PC-3 (cell line): ENCODE data around the gene FOXJ3. TPM values are rescaled to one million over a fixed set of nuclear protein-coding genes. Genes with fewer than 3 reads are reported as not detected.

Experiments
- ATAC-seq: fragments of 200-7000 bp; cut with Tn5 transposase; 2 replicates; pipeline ENCODE4 v1.9.1; 2020; ENCODE audit warnings: mild to moderate bottlenecking, moderate library complexity
- BruUV-seq: library from RNA; stranded (reverse); fragments of 400-500 nt; replicated peaks from 2 replicates; lab custom pipeline; 2021; lab: Mats Ljungman, UMichigan
- CTCF ChIA-PET: fragments of 300-600 bp; sonication (Branson Sonifier 250); formaldehyde crosslinking; loops from one replicate; lab custom pipeline; 2022; ENCODE audit warnings: antibody characterized with exemption; lab: Charles Lee
- POLR2A ChIA-PET: fragments of 300-600 bp; sonication (Branson Sonifier 250); formaldehyde crosslinking; loops from one replicate; lab custom pipeline; 2022; ENCODE audit warnings: antibody characterized with exemption; ENCODE audit not compliant: unreplicated experiment; lab: Charles Lee
- DNase-seq: peaks from one replicate; pipeline ENCODE4 v3.0.0-alpha.2; 2015
- H2AFZ ChIP-seq: fragments of 300-600 bp; sonication (generic); 2 replicates; pipeline ENCODE4 v1.6.0; 2016; ENCODE audit warnings: antibody characterized with exemption, low read length
- H3F3A ChIP-seq: fragments of 300-600 bp; sonication (generic); one replicate; pipeline ENCODE4 v1.6.0; 2017; ENCODE audit warnings: antibody characterized with exemption, low read length, control low read depth, mild to moderate bottlenecking; ENCODE audit not compliant: unreplicated experiment
- H3K27ac ChIP-seq: fragments of 300-600 bp; sonication (generic); 2 replicates; pipeline ENCODE4 v1.5.1; 2016; ENCODE audit warnings: mild to moderate bottlenecking, low read length
- H3K27me3 ChIP-seq: fragments of 300-600 bp; sonication (generic); 2 replicates; pipeline ENCODE4 v1.6.1; 2016; ENCODE audit warnings: low read length, mixed read lengths
- H3K36me3 ChIP-seq: fragments of 300-600 bp; sonication (generic); 2 replicates; pipeline ENCODE4 v1.6.1; 2016; ENCODE audit warnings: low read depth, mixed run types, low read length, mixed read lengths
- H3K4me1 ChIP-seq: fragments of 300-600 bp; sonication (generic); 2 replicates; pipeline ENCODE4 v1.5.1; 2016; ENCODE audit warnings: low read length; ENCODE audit not compliant: insufficient read depth
- H3K4me2 ChIP-seq: fragments of 300-600 bp; sonication (generic); 2 replicates; pipeline ENCODE4 v1.6.0; 2016; ENCODE audit warnings: low read length
- H3K4me3 ChIP-seq: fragments of 300-600 bp; sonication (generic); 2 replicates; pipeline ENCODE4 v1.5.1; 2016; ENCODE audit warnings: mild to moderate bottlenecking, low read length, mixed read lengths
- H3K79me2 ChIP-seq: fragments of 300-600 bp; sonication (generic); 2 replicates; pipeline ENCODE4 v1.6.1; 2017; ENCODE audit warnings: low read length, mixed read lengths
- H3K9ac ChIP-seq: fragments of 300-600 bp; sonication (generic); 2 replicates; pipeline ENCODE4 v1.6.0; 2016; ENCODE audit warnings: mild to moderate bottlenecking, low read length
- H3K9me2 ChIP-seq: fragments of 300-600 bp; sonication (generic); replicated peaks from 2 replicates; pipeline ENCODE4 v1.6.1; 2016; ENCODE audit warnings: mixed run types, low read length, mixed read lengths
- H3K9me3 ChIP-seq: fragments of 300-600 bp; sonication (generic); 2 replicates; pipeline ENCODE4 v1.6.1; 2016; ENCODE audit warnings: low read length, mixed read lengths
- H4K20me1 ChIP-seq: fragments of 300-600 bp; sonication (generic); 2 replicates; pipeline ENCODE4 v1.6.1; 2016; ENCODE audit warnings: low read length, mixed read lengths
- CTCF ChIP-seq: fragments of 300-600 bp; sonication (generic); conservative IDR thresholded peaks from 2 replicates; pipeline ENCODE4 v1.5.1; 2017; ENCODE audit warnings: antibody characterized with exemption, low read depth, mild to moderate bottlenecking, low read length
- EZH2 ChIP-seq: fragments of 300-600 bp; sonication (generic); IDR thresholded peaks from one replicate; pipeline ENCODE4 v1.6.1; 2017; ENCODE audit warnings: antibody characterized with exemption, mild to moderate bottlenecking, low read length; ENCODE audit not compliant: unreplicated experiment
- EZH2phosphoT487 ChIP-seq: fragments of 300-600 bp; sonication (generic); IDR thresholded peaks from 2 replicates; pipeline ENCODE4 v1.6.1; 2018; ENCODE audit warnings: mild to moderate bottlenecking, antibody characterized with exemption, low read length, borderline replicate concordance
- intact Hi-C: fragments of 100-400 bp; cut with micrococcal nuclease; formaldehyde crosslinking; loops from 2 replicates; pipeline ENCODE4 v1.9.0; 2023
- total RNA-seq: library from RNA; depleted of rRNA; stranded (reverse); fragments of >200 nt; gene quantifications from 2 replicates; pipeline ENCODE4 v1.2.3, GENCODE V29; 2014

The FOXJ3 gene
- total RNA-seq, 1 experiment from 2014 or later: 23.4 TPM

- Histone ChIP-seq H3K79me2 (peaks cover 91% of the 10 kb centered on the region), H2AFZ (no peak overlapping the region), H3K36me3 (peaks cover 21% of the 10 kb centered on the region; the same call in 1 of the 2 replicates), H3K9ac (no peak overlapping the region), H3K4me2 (no peak overlapping the region), H4K20me1 (peaks cover 9% of the 10 kb centered on the region; the same call in 1 of the 2 replicates), H3K4me3 (no peak overlapping the region), H3F3A (no peaks in the 10 kb centered on the region), H3K27me3 (no peaks in the 10 kb centered on the region), H3K9me2 (no peaks in the 10 kb centered on the region), H3K9me3 (no peaks in the 10 kb centered on the region), H3K4me1 (no peaks in the 10 kb centered on the region), H3K27ac (no peak overlapping the region)
- BruUV-seq: no TSS peak
- POLR2A ChIA-PET: no interaction called here
- ATAC-seq (no peak), DNase-seq (no peak)
- CTCF ChIA-PET: no interaction called here
- intact Hi-C loops: no loop called here
- TF ChIP-seq CTCF (no peak), EZH2phosphoT487 (no peak), EZH2 (no peak)
These were observed 75.8 kb downstream of the FOXJ3 start for GRCh38 chr1:42259059-42259738.

GRCh38 chr1:42258218-42258617 is 76.8 kb downstream of the FOXJ3 start:
- CTCF ChIA-PET: no interaction called here
- peaks cover 81% of the 10 kb centered on the region for H3K79me2 ChIP-seq
- H4K20me1 ChIP-seq: peaks cover 9% of the 10 kb centered on the region; the same call in 1 of the 2 replicates

More at GRCh38 chr1:42258218-42258617, 76.8 kb downstream of the FOXJ3 start:
- no TSS peak for BruUV-seq
- intact Hi-C loops: no loop called here
- Histone ChIP-seq H3K4me1 (no peaks in the 10 kb centered on the region), H3K27ac (no peak overlapping the region), H3K9ac (no peak overlapping the region), H3K4me2 (no peak overlapping the region), H3K9me3 (no peaks in the 10 kb centered on the region), H3F3A (no peaks in the 10 kb centered on the region), H3K4me3 (no peak overlapping the region), H3K36me3 (peaks cover 12% of the 10 kb centered on the region; the same call in 1 of the 2 replicates), H3K9me2 (no peaks in the 10 kb centered on the region), H3K27me3 (no peaks in the 10 kb centered on the region), H2AFZ (no peak overlapping the region)
- DNase-seq (no peak), ATAC-seq (no peak)
- no peak for TF ChIP-seq EZH2phosphoT487
- no peak for TF ChIP-seq CTCF
- TF ChIP-seq EZH2: no peak
- POLR2A ChIA-PET: no interaction called here
